HG03469 (cell line): ENCODE data around the gene SLC48A1.

ENCODE experiments used
- ATAC-seq: cut with Tn5 transposase; IDR thresholded peaks from one replicate; pipeline ENCODE4 v1.9.1; 2021; ENCODE audit warnings: mild to moderate bottlenecking, moderate library complexity, moderate number of reproducible peaks; ENCODE audit not compliant: unreplicated experiment

SLC48A1 gene

DNA sequence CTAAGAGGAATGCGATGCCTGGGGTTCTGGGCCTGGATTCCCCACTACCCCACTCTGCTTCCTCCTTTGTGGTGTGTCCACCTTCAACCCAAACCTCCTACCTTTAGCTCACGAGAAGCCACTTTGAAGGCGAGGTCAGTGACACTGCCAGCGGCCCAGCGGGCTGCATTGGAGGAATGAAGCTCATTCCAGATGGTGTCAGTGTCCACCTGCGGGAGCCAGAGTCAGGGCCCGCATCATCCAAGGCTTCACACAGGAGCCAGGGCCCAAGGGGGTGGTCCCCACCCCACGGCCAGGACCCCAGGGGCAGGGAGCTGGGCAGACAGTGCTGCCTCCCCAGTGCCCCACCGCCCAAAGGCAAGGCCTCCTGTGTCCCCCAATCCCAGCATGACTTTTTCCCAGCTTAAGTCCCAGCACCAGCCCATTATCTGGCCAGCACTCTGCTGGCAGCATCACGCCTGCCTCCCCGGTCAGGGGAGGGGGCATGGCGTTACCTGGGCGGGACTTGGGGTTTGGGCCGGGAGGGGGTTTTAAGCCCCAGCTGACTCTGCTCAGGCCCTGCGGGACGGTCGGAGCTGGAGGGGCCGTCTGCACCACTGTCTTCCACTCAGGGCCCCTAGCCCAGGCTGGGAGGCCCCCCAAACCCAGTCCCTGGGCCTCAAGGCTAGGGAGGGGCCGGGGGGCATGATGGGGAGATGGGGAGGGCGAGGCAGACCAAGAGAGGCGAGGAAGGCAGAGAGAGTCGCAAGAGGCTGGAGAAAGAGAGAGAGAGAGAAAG, 16.9 kb downstream of the SLC48A1 start:
- ATAC-seq: no peak

DNA sequence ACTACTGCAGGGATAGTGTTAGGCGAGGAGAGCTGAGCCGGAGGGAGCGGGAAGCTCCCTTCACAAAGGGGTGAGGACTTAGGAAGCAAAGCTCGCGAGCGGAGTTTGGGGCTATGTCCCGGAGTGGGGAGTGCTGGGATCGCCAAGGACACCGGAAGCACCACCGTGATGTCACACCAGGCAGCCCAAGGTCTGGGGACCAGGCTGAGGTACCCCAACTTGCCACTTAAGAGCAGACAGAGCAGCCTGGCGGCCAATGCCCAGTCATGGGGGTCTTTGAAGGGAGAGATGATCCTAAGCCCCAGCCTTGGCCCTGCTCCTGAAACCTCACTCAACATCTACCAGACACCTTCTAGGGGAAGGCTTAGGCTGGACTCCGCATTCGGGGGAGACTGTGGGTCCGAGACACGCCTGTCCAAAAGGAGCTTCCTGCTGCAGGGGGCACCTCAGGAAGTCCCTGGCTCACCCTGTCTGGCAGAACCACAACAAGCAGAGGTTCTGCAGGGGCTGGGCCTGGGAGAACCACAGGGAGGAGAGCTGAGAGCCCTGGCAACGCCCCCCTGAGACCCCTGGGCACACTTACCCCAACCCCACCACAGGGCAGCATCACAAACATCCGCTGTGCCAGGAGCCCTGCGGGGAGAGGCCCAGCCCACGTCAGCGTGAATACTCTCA, 17.8 kb downstream of the SLC48A1 start:
- no peak for ATAC-seq

DNA sequence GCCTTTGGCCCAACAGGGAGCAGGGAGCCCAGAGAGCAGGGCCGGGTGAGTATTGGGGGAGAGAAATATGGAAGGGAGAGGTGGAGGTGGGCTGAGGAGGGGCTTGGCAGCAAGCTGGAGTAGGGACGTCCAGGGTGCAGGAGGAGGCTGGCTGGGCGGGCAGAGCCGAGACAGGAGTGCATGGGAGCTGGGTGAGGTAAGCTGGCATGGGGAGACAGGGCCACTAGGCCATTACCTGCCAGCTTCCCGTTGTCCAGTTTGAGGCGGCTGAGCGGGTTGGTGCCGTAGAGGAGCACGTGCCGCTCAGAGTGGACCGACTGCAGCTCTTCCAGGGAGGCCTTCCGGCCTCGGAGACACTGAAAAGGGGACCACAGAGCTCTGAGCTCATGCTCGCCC, 18.3 kb downstream of the SLC48A1 start:
- no peak for ATAC-seq

DNA sequence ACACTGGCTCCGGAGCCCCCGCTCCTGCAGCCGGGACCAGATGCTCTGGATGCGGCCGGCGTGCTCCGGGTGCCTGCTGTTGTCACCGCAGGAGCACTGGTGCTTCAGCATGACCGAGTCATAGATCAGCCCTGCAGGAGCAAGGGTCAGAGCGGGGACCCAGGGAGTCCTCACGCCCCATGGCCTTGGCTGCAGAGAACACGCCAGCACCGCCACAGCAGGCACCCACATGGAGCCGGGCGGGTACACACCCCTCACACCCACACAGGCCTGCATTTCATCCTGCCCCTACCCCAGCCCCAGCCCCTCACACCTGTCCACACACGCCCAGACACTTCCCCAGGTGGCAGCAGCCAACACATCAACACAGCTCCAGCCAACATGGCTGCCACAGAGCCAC, 18.8 kb downstream of the SLC48A1 start:
- ATAC-seq: no peak

DNA sequence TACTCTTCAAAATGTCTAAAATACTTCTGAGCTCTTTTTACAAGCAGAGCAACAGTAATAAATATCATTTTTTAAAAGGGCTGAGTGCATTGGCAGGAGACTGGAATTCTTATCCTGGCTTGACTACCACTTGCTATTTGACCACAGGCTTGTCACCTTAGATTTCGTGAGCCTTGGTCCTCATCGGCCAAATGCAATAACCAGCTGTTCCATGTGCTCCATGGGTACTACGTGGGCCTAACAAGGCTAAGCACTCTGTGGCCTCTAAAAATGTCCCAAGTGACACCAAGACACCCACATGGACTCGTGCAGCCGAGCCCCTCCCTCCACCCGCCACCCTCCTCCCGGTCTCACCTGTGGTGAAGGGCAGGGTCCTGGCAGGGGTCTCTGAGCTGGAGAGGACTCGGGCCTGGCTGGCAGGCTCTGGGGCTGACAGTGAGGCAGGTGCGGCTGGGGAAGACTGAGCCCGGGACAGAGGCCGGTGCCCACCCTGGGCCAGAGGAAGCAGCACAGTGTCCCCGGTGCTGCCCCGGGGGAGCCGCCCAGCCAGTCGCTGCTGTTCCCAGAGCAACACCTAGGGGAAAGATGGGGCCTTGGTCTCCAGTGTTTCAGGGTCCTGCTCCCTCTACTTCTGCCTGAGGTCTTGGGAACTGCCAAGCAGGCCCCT, 20.1 kb downstream of the SLC48A1 start:
- ATAC-seq: no peak

DNA sequence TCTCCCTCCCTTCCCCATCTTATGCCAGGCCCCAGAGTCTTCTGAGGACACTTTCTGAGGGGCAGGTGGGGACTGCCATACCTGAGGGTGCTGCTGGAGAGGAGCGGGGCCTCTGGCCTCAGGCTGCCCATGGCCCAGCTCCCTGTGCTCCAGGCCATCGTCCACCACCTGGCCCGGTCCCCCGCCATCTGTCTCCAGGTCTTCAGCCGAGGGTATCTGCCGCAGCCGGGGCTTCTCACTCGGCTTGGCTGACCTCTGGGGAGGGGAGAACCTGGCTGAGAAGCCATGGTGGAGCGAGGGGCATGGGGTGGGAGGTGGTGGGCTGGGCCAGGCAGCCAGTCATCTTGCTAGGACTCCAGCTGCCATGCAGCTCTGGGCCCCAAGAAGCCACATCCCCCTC, 21.6 kb downstream of the SLC48A1 start:
- ATAC-seq: no peak

DNA sequence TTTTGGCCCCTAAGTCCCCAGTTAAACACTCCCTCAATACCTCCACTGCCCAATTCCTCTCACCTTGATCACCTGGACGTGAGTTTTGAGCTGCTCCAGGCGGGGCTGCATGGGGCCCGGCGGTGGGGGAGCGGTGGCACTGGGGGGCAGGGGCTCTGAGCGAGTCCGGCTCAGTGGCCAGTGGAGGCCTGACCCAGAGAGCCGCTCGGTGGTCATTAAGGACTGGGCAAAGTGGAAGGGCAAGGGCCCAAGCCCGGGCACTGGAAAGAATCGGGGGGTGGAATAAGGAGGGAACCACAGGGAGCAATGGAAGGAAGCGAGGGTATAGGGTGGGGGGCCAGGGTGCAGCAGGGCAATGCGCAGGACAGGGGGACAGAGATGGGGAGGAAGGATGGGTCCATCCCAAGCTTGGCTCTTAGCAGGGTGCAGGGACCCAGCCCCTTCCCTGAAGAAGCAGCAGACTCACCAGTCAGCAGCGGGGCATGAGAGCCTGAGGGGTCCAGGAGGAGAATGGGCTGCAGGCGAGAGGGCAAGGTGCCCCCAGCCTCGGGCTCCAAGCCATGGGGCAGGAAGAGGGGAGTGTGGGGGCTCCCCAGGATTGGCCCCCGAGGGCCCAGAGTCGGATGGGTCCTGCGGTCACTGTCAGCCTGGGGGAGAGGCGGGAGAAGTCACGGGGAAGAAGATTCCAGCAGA, 22.2 kb downstream of the SLC48A1 start:
- no peak for ATAC-seq

DNA sequence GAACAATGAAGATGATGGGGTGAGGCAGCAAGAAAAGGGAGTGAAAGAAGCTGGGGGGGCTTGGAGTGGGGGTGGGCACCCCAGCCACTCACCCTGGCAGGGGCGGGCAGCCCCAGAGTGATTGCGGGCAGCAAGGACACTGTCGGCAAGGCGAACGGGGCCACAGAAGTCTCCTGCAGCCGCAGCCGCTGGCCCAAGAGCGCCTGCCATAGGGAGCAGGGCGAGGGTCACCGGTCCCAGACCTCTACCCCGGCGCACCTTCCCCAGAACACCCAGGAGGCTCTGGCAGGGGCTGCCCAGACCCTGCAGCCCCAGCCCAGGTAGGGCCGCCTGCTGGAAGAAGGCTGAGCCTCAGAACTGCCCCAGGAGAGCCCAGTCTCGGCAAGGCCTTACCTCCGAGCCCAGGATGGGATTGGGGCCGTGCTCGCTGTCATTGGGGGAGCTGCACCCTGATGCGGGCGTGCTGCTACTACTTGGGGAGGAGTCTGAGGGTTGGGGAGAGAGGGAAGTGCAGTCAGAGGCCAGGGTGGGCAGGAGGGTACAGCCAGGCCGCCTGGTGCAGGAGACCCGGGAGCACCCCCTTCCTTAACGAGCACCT, 22.9 kb downstream of the SLC48A1 start:
- ATAC-seq: no peak

DNA sequence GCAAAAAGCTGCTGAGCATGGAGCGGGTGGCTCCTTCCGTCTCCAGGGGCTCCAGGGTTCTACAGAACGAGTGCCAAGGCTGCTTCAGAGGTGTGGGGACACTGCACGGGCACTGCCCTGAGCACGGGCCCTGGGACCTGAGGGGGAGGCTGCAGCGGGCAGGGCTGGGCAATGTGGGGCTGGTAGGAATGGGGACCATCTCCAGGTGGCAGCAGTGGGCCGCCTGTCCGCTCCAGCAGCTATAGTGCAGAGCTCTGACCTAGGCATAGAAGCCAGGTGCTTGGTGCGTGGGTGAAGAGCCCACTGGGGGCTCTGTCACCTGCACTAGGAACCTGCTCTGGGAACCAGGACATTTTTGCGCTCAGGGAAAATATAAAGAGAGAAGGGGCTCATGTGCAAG, 24.4 kb downstream of the SLC48A1 start:
- no peak for ATAC-seq

DNA sequence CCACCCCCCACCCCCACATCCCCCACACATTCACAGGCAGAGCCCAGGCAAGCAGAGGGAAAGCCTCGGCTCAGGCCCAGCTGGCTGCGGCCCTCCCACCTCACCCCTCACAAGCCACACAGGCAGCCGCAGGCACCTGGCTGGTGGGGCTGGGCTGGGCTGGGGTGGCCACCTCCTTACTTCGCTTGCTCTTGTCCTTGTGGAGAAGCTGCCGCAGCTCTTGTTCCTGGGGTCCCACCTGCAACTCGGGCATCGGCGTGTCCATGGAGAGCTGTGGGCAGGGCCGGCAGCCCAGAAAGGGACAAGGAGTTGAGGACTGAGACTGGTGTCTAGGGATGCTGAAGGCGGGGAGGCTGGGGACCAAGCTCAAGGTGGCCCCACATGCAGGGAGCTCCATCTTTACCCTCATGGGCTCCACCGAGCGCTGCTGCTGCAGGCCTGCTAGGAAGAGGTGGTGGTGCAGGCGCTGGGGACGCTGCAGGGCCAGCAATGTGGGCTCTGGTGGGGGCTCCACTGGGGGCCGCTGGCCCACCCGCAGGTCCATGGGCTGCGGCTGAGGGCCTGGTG, 25.4 kb downstream of the SLC48A1 start:
- no peak for ATAC-seq

DNA sequence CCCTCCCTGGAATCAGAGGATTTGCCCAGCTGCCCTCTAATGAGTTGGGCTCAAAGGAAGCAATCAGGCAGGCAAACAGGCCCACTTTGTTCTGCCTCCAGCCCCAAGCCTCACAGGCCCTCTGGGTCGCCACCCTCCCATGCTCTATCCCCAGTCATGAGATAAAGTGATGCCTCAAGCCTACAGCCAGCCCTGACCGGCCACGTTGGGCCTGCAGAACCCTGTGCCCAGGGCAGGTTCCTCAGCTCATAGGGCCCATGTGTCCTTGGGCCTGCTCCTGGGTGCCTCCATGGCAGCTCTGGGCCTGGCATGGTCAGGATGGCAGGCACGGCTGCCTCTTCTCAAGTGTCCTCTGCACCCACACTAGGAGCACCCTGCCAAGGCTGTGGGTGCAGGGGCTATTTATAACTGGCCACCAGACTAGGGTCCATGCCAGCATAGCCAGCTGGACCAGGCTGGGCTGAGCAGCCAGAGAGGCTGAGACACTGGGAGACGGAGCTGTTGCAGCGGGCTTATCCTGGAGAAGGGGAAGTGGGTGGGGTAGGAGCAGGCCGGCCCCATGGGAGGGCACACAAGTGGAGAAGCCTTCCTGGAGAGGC, 26.4 kb downstream of the SLC48A1 start:
- no peak for ATAC-seq

DNA sequence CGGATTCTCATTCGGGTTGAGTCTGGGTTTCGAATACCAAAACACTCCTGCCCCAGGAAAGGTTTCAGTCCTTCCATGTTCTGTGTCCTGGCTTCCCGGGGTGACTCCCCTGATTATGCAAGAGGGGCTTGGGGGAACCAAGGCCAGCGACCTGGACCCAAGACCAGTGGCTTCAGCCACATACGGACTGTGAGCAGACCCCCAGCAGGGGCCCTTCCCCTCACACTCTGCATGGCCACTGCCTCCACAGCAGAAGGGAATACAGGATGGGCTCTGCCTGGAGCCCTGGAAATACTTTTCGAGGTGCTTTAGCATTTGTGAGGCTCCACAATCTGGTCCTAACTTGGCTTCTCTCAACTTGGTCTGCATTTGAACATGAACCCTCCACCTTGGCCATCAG, 27.5 kb downstream of the SLC48A1 start:
- no peak for ATAC-seq

DNA sequence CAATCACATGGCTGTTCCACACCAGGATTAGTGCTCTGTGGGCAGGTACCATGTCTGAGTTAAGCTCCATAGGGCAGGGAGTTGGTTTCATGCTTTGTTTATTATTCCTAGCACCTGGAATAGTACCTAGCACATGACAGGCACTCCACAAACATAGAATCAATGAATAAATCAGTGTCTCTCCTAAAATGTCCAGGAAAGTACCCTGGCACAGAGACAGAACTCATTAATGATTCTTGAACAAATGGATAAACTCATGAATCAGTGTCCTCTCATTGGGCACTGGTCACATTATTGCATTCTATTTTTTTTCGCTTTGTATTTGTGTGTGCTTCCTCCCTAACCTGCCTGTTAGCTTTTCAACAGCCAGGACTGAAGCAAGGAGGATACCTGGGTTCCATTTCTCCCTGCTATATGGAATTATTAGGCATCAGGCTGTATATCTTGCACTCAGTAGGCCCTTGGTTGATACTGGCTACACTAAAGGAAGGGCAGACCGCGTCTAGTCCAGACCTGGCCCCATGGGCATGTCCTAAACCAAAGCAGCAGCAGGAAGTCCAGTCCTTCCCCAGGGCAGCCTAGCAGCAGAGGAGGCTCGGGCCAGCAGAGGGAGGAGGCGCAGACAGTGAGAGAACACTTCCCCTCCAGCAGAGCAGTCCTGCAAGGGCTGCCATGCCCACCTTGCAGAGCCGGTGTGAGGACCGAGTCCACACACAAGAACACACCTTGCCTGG, 28.3 kb downstream of the SLC48A1 start:
- no peak for ATAC-seq

DNA sequence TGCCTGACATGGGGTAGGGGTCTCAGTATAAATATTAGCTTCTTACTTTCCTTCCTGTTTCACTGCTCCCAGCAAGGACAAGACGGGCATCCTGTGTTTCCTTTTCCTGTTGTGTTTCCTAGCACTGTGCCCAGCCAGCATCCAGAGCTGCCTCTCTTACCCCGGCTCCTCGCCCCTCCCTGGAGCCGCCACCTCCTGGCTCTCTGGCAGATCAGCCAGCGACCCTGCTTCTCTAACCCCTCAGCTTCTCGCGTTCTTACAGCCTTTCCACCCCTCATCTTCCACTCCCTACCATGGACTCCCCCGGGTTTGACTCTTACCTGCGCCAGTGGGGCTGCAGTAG, 28.8 kb downstream of the SLC48A1 start:
- no peak for ATAC-seq

DNA sequence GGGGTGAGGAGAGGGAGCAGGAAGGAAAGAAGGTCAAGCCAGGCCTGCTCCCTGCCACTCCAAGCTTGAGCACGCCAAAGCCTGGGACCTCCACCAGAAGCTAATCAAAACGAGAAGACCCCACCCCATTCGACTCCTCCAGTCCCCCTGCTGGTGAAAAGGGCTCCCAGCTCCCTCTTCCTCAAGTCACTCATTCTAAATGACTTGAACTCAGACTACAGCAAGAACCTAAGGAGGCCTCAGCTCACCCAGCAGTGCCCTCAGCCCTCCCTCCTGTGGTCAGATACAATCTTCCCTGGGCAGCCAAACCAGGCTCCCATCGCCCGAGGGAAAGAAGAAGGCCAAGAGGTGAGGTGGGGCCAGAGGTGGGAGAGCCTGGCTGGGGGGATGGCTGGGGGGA, 29.3 kb downstream of the SLC48A1 start:
- no peak for ATAC-seq

DNA sequence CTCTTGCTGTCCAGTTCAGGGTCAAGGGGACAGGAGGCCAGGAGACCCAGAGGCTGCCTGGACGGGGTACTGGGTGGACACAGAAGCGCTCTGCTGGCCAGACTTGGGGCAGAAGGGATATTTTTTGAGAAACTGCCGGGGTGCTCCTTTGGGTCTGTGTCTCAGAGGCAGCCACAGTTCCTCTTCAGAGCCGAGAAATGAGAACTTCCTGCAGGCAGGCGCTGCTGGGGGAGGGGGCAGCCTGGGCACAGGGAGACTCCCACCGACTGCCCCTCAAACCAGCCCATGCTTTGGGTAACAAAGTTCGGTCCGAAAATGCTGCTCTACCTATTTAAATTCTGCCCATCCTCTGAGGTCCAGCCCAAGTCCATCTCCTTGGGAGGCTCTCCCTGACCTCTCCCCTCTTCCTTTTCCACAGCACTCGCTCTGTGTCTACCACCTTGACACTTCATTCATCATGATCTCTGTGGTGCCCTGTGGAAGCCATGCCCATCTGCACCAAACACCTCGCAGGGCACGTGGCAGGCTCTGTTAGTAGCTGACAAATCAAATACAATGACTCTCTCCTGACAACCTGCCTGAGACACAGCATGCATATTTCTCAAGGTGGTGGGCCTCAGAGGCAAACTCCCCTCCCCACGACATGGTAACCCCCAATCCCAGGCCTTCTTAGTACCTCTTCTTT, 30.3 kb downstream of the SLC48A1 start:
- ATAC-seq: no peak

DNA sequence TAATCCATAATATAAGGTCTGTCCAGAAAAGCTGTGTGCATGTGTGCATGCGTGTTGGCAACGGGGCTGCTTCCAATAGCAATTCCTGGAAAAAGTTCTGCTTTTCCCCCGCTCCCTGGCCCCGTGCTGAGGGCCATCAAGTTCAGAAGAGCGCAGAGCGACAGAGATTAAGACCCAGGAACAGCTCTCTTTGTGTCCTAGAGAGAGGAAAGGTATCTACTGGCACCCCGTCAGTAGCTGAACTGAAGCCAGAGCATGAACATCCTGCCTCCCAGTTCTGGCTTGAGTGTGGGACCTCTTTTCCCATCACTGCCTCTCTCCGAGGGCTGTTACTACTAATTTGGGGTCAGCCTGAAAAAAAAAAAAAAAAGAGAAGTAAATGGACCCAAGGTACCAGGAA, 31.1 kb downstream of the SLC48A1 start:
- ATAC-seq: no peak

DNA sequence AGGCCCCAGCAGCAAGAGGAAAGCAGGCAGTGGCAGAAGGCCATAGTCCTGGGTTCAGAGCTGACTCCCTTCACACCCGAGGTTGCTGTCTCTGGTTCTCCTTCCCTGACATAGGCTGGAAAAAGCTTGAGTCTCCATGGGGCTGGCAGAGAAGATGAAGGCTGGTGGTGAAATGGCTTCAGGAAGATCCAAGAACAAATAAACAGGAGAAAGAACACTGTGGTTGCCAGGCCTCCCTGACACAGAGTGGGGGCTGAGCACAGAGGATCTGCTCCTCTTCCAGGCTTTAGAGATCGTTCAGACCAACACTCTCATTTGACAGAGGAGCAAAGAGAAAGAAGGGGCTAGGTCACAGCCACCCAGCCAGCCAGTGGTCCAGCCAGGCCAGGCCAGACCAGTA, 32.4 kb downstream of the SLC48A1 start:
- no peak for ATAC-seq

DNA sequence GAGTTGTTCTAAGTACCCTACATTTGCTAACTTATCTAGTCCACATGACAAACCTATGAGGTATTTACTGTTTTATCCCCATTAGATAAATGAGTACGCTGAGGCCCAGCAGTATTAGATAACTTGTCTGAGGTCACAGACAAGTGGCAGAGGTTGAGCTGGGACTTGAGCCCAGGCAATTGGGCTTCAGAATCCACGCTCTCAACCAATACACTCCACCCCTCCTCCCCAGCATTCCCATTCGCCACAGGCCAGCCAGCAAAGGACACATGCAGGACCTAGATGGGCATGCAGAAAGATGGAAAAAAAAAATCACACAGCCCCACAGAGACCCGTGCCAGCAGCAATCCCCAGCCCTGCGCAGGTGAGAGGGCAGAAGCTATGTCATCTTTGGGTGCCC, 34.3 kb downstream of the SLC48A1 start:
- no peak for ATAC-seq
